CD4-positive, alpha-beta T cell (primary cell): ENCODE data around the gene PCDHB2. TPM values are rescaled to one million over a fixed set of nuclear protein-coding genes. Genes with fewer than 3 reads are reported as not detected.
"Not testable (repeated sequence)": the region's sequence is repeated elsewhere in the genome, so short reads cannot be mapped to it uniquely, and the experiment has no call there.

ENCODE experiments used
- ATAC-seq: fragments of 200-7000 bp; cut with Tn5 transposase; one replicate; pipeline ENCODE4 v1.10.0; 2022; ENCODE audit warnings: mild to moderate bottlenecking; ENCODE audit not compliant: poor library complexity
- CTCF ChIA-PET: fragments of 350-600 bp; sonication (Branson Sonifier 250); formaldehyde crosslinking; loops from one replicate; lab custom pipeline; 2021; ENCODE audit warnings: antibody characterized with exemption, inconsistent platforms; lab: Charles Lee
- POLR2A ChIA-PET: fragments of 350-600 bp; sonication (Branson Sonifier 250); formaldehyde crosslinking; loops from one replicate; lab custom pipeline; 2021; ENCODE audit warnings: antibody characterized with exemption, inconsistent platforms; lab: Charles Lee
- DNase-seq, 14 experiments: peaks; one replicate each; pipeline ENCODE4 v3.0.0-alpha.2; 2013 to 2020; ENCODE audit warnings: mixed read lengths in 2 of 14
- H3K27ac ChIP-seq, 2 donors: one replicate each; pipeline versions ENCODE4 v1.5.1 to v1.7.0; 2013; ENCODE audit warnings: low read length in 2 of 2, low read depth in 1 of 2, mild to moderate bottlenecking in 1 of 2
- H3K27me3 ChIP-seq, 2 experiments: 1 replicate in 1 of 2; 2 replicates in 1 of 2; pipeline versions ENCODE4 v1.6.1 to v1.7.0; 2013; ENCODE audit warnings: low read length in 2 of 2, control low read depth in 1 of 2, mild to moderate bottlenecking in 1 of 2, moderate library complexity in 1 of 2; ENCODE audit not compliant: insufficient read depth in 2 of 2, control insufficient read depth in 1 of 2
- H3K36me3 ChIP-seq: one replicate; pipeline ENCODE4 v1.6.1; 2013; ENCODE audit warnings: low read length, control low read depth; ENCODE audit not compliant: insufficient read depth
- H3K4me1 ChIP-seq: one replicate; pipeline ENCODE4 v1.6.1; 2013; ENCODE audit warnings: low read length, control low read depth; ENCODE audit not compliant: insufficient read depth
- H3K4me3 ChIP-seq: one replicate; pipeline ENCODE4 v1.5.1; 2013; ENCODE audit warnings: mild to moderate bottlenecking, low read length, moderate library complexity
- H3K9me3 ChIP-seq, 2 experiments: 1 replicate in 1 of 2; 2 replicates in 1 of 2; pipeline versions ENCODE4 v1.6.1 to v1.7.0; 2013; ENCODE audit warnings: low read length in 2 of 2, mild to moderate bottlenecking in 2 of 2, control low read depth in 1 of 2, moderate library complexity in 1 of 2; ENCODE audit not compliant: control insufficient read depth in 1 of 2, insufficient read depth in 1 of 2
- H3K27ac Mint-ChIP-seq: one replicate; pipeline ENCODE4 v1.8.0; 2020; ENCODE audit warnings: mixed read lengths
- H3K27me3 Mint-ChIP-seq: one replicate; pipeline ENCODE4 v1.8.0; 2021; ENCODE audit warnings: mixed read lengths
- H3K36me3 Mint-ChIP-seq: one replicate; pipeline ENCODE4 v1.8.0; 2021; ENCODE audit warnings: low read depth, mixed read lengths
- H3K4me1 Mint-ChIP-seq: one replicate; pipeline ENCODE4 v1.8.0; 2021; ENCODE audit warnings: low read depth, mixed read lengths
- H3K4me3 Mint-ChIP-seq: one replicate; pipeline ENCODE4 v1.8.0; 2020; ENCODE audit warnings: mild to moderate bottlenecking, mixed read lengths
- H3K9me3 Mint-ChIP-seq: one replicate; pipeline ENCODE4 v1.8.0; 2020; ENCODE audit warnings: mixed read lengths
- CTCF ChIP-seq: fragments of 200-600 bp; IDR thresholded peaks from one replicate; pipeline ENCODE4 v1.8.0; 2022; ENCODE audit warnings: antibody characterized with exemption, mild to moderate bottlenecking
- intact Hi-C, 2 experiments: fragments of 100-400 bp; cut with DNase I in 1 of 2; cut with micrococcal nuclease in 1 of 2; formaldehyde crosslinking; loops; one replicate each; pipeline versions ENCODE4 v1.15.1 to v1.9.0; 2023 to 2025; cut with DNase I, micrococcal nuclease
- total RNA-seq, 174 experiments: library from RNA in 2 of 174; stranded (reverse) in 2 of 174; gene quantifications; one replicate each; pipeline ENCODE4 v1.2.3 and lab custom pipeline; 2021 to 2026

Gene PCDHB2
- total RNA-seq, 2 experiments from 2014 or later = not detected

- no peak for ATAC-seq
- peaks cover 7 to 19% of the 10 kb centered on the region in 2 experiments for H3K27me3 ChIP-seq
- CTCF ChIA-PET = no interaction called here
- POLR2A ChIA-PET = no interaction called here
- H3K9me3 ChIP-seq = peaks cover 7 to 9% of the 10 kb centered on the region in 2 experiments
- H3K27ac Mint-ChIP-seq = no peak overlapping the region
- H3K27me3 Mint-ChIP-seq = peaks cover 42% of the 10 kb centered on the region
- intact Hi-C loops = no loop called here
- H3K27ac ChIP-seq = no peak overlapping the region
- no peaks in the 10 kb centered on the region for H3K36me3 Mint-ChIP-seq
- no peak for DNase-seq
- H3K4me3 ChIP-seq = no peak overlapping the region
- H3K4me3 Mint-ChIP-seq = no peak overlapping the region
- no peak for TF ChIP-seq CTCF
- no peaks in the 10 kb centered on the region for H3K36me3 ChIP-seq
- H3K4me1 Mint-ChIP-seq = no peaks in the 10 kb centered on the region
- no peaks in the 10 kb centered on the region for H3K4me1 ChIP-seq
- H3K9me3 Mint-ChIP-seq = peaks cover 6% of the 10 kb centered on the region
These were observed 32.9 kb downstream of the PCDHB2 start for GRCh38 chr5:141127305-141127704.

GRCh38 chr5:141135030-141135717 lies 40.8 kb downstream of the PCDHB2 start, which contains the start of gene PCDHB5:
PCDHB5 (plus strand) TSS chr5:141135206; CDS start chr5:141135435, 229 bp downstream.
- CTCF ChIA-PET = interaction anchor here (1.2 kb wide), 1 partner anchor 429 kb away, joined by 3 read pairs; no protein-coding TSS in a partner anchor
- POLR2A ChIA-PET = no interaction called here
- H3K4me3 ChIP-seq = no peak within 1 kb of the TSS

GRCh38 chr5:141135718-141136266 lies 41.4 kb downstream of the PCDHB2 start:
- peaks cover 46% of the 10 kb centered on the region for H3K27me3 Mint-ChIP-seq
- peaks cover 21% of the 10 kb centered on the region for H3K9me3 Mint-ChIP-seq
- no peak for TF ChIP-seq CTCF
- no peaks in the 10 kb centered on the region for H3K4me1 Mint-ChIP-seq
- Histone ChIP-seq H3K9me3 (peaks cover 25 to 34% of the 10 kb centered on the region in 2 experiments), H3K27ac (no peak overlapping the region), H3K4me3 (no peak overlapping the region), H3K4me1 (no peaks in the 10 kb centered on the region), H3K27me3 (peaks cover 0 to 15% of the 10 kb centered on the region in 2 experiments), H3K36me3 (no peaks in the 10 kb centered on the region)
- ATAC-seq (no peak), DNase-seq (no peak)
- H3K4me3 Mint-ChIP-seq = no peak overlapping the region
- intact Hi-C loops = no loop called here
- H3K27ac Mint-ChIP-seq = no peak overlapping the region
- POLR2A ChIA-PET = no interaction called here
- CTCF ChIA-PET = interaction anchor here (1.2 kb wide), 1 partner anchor 428 kb away, joined by 3 read pairs; no protein-coding TSS in a partner anchor
- no peaks in the 10 kb centered on the region for H3K36me3 Mint-ChIP-seq

More at GRCh38 chr5:141135030-141135717, 40.8 kb downstream of the PCDHB2 start, which contains the start of gene PCDHB5:
- H3K27me3 Mint-ChIP-seq = peaks cover 50% of the 10 kb centered on the region
- no peaks in the 10 kb centered on the region for H3K36me3 ChIP-seq
- H3K9me3 Mint-ChIP-seq = peaks cover 21% of the 10 kb centered on the region
- intact Hi-C loops = no loop called here
- DNase-seq (no peak), ATAC-seq (no peak)
- no peaks in the 10 kb centered on the region for H3K4me1 Mint-ChIP-seq
- peak within 1 kb of the TSS; percentile 73 for H3K4me3 Mint-ChIP-seq
- peaks cover 25 to 34% of the 10 kb centered on the region in 2 experiments for H3K9me3 ChIP-seq
- no peak for TF ChIP-seq CTCF
- H3K27me3 ChIP-seq = peaks cover 0 to 15% of the 10 kb centered on the region in 2 experiments
- H3K36me3 Mint-ChIP-seq = no peaks in the 10 kb centered on the region
- no peak within 1 kb of the TSS for H3K27ac Mint-ChIP-seq
- no peak within 1 kb of the TSS for H3K27ac ChIP-seq
- H3K4me1 ChIP-seq = no peaks in the 10 kb centered on the region

GRCh38 chr5:141137346-141137745 lies 42.9 kb downstream of the PCDHB2 start:
- H3K36me3 ChIP-seq, intact Hi-C loops, H3K36me3 Mint-ChIP-seq, POLR2A ChIA-PET, ATAC-seq, H3K4me1 ChIP-seq, DNase-seq, H3K4me1 Mint-ChIP-seq, H3K27ac ChIP-seq, H3K4me3 ChIP-seq, CTCF ChIA-PET, H3K27ac Mint-ChIP-seq, H3K4me3 Mint-ChIP-seq: not testable (repeated sequence)
- Histone ChIP-seq H3K27me3 (peaks cover 0 to 15% of the 10 kb centered on the region in 2 experiments), H3K9me3 (peaks cover 25 to 34% of the 10 kb centered on the region in 2 experiments)
- H3K9me3 Mint-ChIP-seq = peaks cover 25% of the 10 kb centered on the region
- peaks cover 52% of the 10 kb centered on the region for H3K27me3 Mint-ChIP-seq
